WI38 (cell line): Measurements from ENCODE around the gene CAMK1D.
"Not testable (repeated sequence)": the region's sequence is repeated elsewhere in the genome, so short reads cannot be mapped to it uniquely, and the experiment has no call there.

Source experiments
- H3K4me3 ChIP-seq: 2 replicates; pipeline ENCODE4 v1.5.1; 2011; ENCODE audit warnings: low read depth, mild to moderate bottlenecking, control low read depth, low read length
- TF ChIP-seq, protein P1 (sequence below): IDR thresholded peaks from 2 replicates; pipeline ENCODE4 v1.5.1; 2012; ENCODE audit warnings: low read depth, mild to moderate bottlenecking, control low read depth, low read length

Gene CAMK1D

DNA sequence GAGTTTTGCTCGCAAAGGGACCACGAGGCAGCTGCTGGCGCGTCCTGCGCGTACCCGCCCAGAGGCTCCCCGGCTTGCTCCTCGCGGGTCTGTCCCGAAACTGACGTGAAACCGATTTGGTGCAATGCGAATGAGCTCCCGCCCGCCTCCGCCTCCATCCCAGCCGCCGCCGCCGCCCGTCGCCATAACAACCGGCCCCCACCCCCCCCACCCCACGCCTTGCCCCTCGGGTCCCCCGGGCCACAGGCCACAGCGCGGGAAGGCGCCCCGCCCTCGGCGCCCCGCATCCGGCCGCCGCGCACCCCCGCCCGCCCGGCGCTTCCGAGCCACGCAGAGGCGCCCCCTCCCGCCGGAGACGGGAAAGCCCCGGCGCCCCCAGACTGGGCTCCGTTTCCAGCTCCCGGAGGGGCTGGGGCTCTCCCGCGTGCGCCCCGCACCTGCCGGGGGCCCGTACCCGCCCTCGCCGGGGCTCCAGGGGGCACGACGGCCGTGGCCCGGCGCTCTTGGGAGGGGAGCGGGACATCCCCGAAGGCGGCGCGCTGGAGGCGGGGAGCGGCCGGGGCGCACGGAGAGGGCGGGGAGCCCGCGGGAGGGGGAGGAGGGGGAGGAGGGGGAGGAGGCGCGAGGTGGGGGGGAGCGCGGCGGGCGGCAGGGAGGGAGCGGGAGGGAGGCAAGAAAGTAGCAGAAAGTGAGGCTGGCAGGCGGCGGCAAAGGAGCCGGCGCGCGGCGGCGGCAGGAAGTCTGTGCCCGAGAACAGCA lies at the start of gene CAMK1D:
TSS of gene CAMK1D (plus strand) at position 678 of the 759 bp plus-strand sequence.
- peak within 1 kb of the TSS; percentile 69 for H3K4me3 ChIP-seq
- TF ChIP-seq, protein P1, sequence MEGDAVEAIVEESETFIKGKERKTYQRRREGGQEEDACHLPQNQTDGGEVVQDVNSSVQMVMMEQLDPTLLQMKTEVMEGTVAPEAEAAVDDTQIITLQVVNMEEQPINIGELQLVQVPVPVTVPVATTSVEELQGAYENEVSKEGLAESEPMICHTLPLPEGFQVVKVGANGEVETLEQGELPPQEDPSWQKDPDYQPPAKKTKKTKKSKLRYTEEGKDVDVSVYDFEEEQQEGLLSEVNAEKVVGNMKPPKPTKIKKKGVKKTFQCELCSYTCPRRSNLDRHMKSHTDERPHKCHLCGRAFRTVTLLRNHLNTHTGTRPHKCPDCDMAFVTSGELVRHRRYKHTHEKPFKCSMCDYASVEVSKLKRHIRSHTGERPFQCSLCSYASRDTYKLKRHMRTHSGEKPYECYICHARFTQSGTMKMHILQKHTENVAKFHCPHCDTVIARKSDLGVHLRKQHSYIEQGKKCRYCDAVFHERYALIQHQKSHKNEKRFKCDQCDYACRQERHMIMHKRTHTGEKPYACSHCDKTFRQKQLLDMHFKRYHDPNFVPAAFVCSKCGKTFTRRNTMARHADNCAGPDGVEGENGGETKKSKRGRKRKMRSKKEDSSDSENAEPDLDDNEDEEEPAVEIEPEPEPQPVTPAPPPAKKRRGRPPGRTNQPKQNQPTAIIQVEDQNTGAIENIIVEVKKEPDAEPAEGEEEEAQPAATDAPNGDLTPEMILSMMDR, result no peak

DNA sequence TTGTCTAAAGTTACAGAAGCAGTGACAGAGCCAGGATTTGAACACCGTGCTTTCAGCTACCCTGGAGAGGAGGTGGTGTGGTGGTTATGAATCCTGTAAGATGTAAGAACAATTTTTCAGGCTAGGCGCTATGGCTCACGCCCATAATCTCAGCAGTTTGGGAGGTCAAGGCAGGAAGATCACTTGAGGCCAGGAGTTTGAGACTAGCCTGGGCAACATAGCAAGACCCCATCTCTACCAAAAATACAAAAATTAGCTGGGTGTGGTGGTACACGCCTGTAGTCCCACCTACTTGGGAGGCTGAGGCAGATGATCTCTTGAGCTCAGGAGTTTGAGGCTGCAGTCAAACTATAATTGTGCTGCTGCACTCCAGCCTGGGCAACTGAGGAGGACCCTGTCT lies 48.3 kb upstream of the CAMK1D start:
- H3K4me3 ChIP-seq, result not testable (repeated sequence)

DNA sequence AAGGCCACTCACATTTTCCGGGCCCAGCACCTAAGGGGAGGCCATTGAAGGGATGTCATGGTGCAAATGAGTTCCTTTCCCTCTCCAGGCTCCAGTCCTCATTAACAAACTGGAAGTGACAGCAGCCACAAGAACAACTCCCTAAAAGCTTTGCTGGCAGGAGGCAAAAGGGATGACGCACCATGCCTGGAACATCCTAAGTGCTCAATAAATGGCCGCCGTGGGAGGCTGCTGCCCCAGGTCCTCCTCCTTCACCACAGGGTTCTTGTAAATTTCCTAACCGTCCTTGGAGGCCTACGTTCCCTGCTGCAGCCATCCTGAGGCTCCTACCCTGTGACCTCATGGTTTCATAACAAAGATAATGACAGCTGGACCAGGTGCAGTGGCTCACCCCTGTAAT lies 41.3 kb upstream of the CAMK1D start:
- no peak overlapping the region for H3K4me3 ChIP-seq
- TF ChIP-seq, protein P1, result no peak

DNA sequence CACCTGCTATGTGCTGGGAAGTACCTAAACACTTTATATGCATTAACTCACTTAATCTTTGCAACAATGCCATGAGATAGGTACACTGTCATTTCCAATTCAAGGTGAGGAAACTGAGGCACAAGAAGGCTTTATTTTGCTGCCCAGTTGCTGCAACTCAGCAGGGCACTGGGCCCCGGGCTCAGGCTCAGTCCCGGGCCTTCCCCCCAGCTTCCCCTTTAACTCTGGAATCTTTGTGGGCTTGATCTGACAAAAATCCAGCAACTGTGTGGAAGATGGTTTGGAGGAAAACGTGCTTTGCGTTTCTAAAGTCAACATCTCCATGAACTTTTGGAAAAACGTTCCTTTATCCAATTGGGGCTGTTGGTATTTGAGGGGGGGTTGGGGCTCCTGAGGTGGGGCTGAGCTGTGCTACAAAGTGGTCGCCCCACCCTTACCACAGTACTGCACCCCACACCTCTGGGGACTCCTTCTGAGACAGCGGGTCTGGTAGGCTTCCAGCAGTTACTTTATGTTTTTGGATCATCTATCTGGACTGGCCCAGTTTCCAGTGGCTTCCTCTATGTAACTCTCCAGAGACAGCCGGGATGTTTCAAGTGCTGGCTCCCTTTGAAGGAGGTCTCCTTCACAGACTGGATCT lies 40.5 kb upstream of the CAMK1D start:
- TF ChIP-seq, protein P1, result no peak
- H3K4me3 ChIP-seq, result no peak overlapping the region

DNA sequence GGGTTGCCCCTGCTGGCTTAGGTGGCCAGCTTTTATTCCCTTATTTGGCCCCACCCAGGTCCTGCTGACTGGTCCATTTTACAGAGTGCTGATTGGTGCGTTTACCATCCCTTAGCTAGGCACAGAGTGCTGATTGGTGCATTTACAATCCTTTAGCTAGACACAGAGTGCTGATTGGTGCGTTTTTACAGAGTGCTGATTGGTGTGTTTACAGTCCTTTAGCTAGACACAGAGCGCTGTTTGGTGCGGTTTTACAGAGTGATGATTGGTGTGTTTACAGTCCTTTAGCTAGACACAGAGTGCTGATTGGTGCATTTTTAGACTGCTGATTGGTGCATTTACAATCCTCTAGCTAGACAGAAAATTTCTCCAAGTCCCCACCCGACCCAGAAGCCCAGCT lies 39.6 kb upstream of the CAMK1D start:
- not testable (repeated sequence) for H3K4me3 ChIP-seq

DNA sequence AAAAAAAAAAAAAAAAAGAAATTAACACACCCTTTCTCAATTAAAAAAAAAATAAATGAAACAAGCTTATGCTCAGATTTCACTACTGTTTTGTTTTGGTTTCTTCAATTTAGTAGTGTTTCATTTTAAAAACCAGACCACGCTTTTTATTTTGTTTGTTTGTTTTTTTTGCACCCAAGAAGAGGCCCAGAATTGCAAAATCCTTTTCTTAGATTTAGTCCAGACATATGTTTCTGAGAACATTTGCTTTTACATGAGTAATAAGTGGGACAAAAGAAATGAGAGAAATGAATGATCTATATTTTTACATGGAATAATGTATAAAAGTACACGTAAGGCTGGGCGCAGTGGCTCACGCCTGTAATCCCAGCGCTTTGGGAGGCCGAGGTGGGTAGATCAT lies 34.5 kb upstream of the CAMK1D start:
- TF ChIP-seq, protein P1, result no peak
- H3K4me3 ChIP-seq, result no peak overlapping the region

DNA sequence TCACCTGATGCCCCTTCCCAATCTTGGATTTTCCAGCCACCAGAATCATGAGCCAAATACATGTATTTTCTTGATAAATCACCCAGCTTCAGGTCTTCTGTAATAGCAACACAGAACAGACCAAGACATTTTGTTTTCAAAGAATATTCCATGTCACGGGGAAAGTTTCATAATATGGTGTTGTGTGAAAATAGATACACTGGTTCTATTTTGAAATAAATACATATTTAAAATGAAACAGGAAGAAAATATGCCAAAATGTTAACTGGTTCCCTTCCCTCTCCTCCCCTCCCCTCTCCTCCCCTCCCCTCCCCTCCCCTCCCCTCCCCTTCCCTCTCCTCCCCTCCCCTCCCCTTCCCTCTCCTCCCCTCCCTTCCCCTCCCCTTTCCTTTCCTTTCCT lies 30.3 kb upstream of the CAMK1D start:
- TF ChIP-seq, protein P1, result no peak
- no peak overlapping the region for H3K4me3 ChIP-seq

DNA sequence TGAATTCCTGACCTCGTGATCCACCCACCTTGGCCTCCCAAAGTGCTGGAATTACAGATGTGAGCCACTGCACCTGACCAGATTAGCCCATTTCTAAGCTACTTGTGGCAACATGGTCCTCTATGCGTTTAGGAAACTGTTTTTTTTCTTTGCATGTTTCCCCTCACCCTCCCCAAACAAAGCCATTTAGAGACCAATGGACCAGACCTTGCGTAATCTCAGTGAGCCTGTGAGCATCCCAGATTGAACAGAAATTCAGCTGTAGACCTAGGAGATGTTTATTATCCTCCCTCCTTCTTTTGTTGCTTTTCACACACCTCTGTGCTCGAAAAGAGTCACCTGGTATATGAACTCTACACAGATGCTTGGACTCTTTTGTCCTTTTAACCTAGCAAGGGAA lies 28.5 kb upstream of the CAMK1D start:
- no peak overlapping the region for H3K4me3 ChIP-seq
- TF ChIP-seq, protein P1, result no peak
